ENCODE measurements around the gene CASQ1. TPM values are rescaled to one million over a fixed set of nuclear protein-coding genes. Genes with fewer than 3 reads are reported as not detected.

Gene CASQ1
- total RNA-seq, 1 experiment from 2014 or later: not detected

DNA sequence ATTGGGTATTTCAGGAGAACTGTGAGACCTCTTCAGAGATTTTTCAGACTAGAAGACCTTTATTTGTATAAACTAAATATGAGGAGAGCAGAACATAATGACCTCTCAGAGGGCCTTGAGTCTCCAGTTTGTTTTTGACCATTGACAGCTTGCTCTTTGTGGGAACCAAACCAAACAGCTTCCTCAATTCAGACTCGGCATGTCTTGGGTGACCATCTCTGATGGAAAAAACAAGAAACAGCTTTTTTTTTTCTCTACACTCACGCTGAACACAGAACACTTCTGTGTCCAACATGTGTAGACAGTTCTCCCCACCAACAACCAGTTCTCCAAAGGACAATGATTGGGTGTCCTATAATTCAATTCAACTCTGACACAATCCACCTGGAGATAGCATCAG, 27.4 kb upstream of the CASQ1 start:
- POLR2A ChIA-PET: no interaction called here
- no peaks in the 10 kb centered on the region for H3K9me3 Mint-ChIP-seq (ENCODE audit: unreplicated experiment)
- no peaks in the 10 kb centered on the region for H3K36me3 ChIP-seq (ENCODE audit: control insufficient read depth, insufficient read depth, low read length)
- H3K36me3 Mint-ChIP-seq (ENCODE audit: insufficient read depth, unreplicated experiment): no peaks in the 10 kb centered on the region
- no TSS peak for BruUV-seq (replicated peaks)
- H3K27ac Mint-ChIP-seq (ENCODE audit: unreplicated experiment): no peak overlapping the region
- H3K4me1 ChIP-seq: peaks cover 16% of the 10 kb centered on the region; the same call in 1 of the 2 replicates
- DNase-seq: no peak
- no peak overlapping the region for H3K4me3 ChIP-seq (ENCODE audit: low read depth, low read length)
- no peaks in the 10 kb centered on the region; the same call in 1 of the 2 replicates for H3K9me3 ChIP-seq
- CTCF ChIA-PET: interaction anchor here (0.7 to 2.0 kb wide), 4 partner anchors 30 to 89 kb away, joined by 3 to 8 read pairs (median 5); no protein-coding TSS in a partner anchor
- H3K4me1 Mint-ChIP-seq (ENCODE audit: low read depth, unreplicated experiment): no peaks in the 10 kb centered on the region
- peaks cover 2% of the 10 kb centered on the region for H3K27me3 Mint-ChIP-seq (ENCODE audit: insufficient read depth, unreplicated experiment)
- no peak overlapping the region for H3K4me3 Mint-ChIP-seq (ENCODE audit: unreplicated experiment)
- H3K27me3 ChIP-seq (replicated peaks; ENCODE audit: control insufficient read depth, insufficient read depth, low read length): no peaks in the 10 kb centered on the region
- intact Hi-C loops (cut with micrococcal nuclease; ENCODE audit: unreplicated experiment): loop anchor here (1.0 to 2.0 kb wide), 3 partner anchors 30 to 78 kb away; no protein-coding TSS in a partner anchor
- no peak for TF ChIP-seq CTCF (IDR thresholded peaks at IDR 0.05; ENCODE audit: insufficient read depth in 1 of 2, low read depth in 1 of 2, low read length in 1 of 2, severe bottlenecking in 1 of 2, unreplicated experiment in 1 of 2)

- peaks cover 2% of the 10 kb centered on the region for H3K27me3 Mint-ChIP-seq (ENCODE audit: insufficient read depth, unreplicated experiment)
- intact Hi-C loops (cut with micrococcal nuclease; ENCODE audit: unreplicated experiment): loop anchor here (1.0 to 2.0 kb wide), 3 partner anchors 29 to 78 kb away; no protein-coding TSS in a partner anchor
- no peak overlapping the region for H3K27ac Mint-ChIP-seq (ENCODE audit: unreplicated experiment)
- no peak overlapping the region for H3K4me3 Mint-ChIP-seq (ENCODE audit: unreplicated experiment)
- Histone ChIP-seq H3K36me3 (ENCODE audit: control insufficient read depth, insufficient read depth, low read length) (no peaks in the 10 kb centered on the region), H3K4me1 (peaks cover 16% of the 10 kb centered on the region; the same call in 1 of the 2 replicates), H3K27me3 (replicated peaks; ENCODE audit: control insufficient read depth, insufficient read depth, low read length) (no peaks in the 10 kb centered on the region), H3K4me3 (ENCODE audit: low read depth, low read length) (no peak overlapping the region), H3K9me3 (no peaks in the 10 kb centered on the region; the same call in 1 of the 2 replicates)
- no peaks in the 10 kb centered on the region for H3K4me1 Mint-ChIP-seq (ENCODE audit: low read depth, unreplicated experiment)
- H3K36me3 Mint-ChIP-seq (ENCODE audit: insufficient read depth, unreplicated experiment): no peaks in the 10 kb centered on the region
- peak in 1 of 2 experiments; percentile 30 for TF ChIP-seq CTCF (IDR thresholded peaks at IDR 0.05; ENCODE audit: insufficient read depth in 1 of 2, low read depth in 1 of 2, low read length in 1 of 2, severe bottlenecking in 1 of 2, unreplicated experiment in 1 of 2)
- DNase-seq: peak in 1 of 2 experiments; percentile 23
- BruUV-seq (replicated peaks): no TSS peak
- H3K9me3 Mint-ChIP-seq (ENCODE audit: unreplicated experiment): no peaks in the 10 kb centered on the region
- ChIA-PET CTCF (no interaction called here), POLR2A (no interaction called here)
Observed at GRCh38 chr1:160163615-160164014, 26.8 kb upstream of the CASQ1 start.

GRCh38 chr1:160164121-160164520, 26.3 kb upstream of the CASQ1 start:
- POLR2A ChIA-PET: no interaction called here
- no peaks in the 10 kb centered on the region for H3K9me3 Mint-ChIP-seq (ENCODE audit: unreplicated experiment)
- no peaks in the 10 kb centered on the region; the same call in 1 of the 2 replicates for H3K9me3 ChIP-seq
- no peak overlapping the region for H3K4me3 Mint-ChIP-seq (ENCODE audit: unreplicated experiment)
- no peak for TF ChIP-seq CTCF (IDR thresholded peaks at IDR 0.05; ENCODE audit: insufficient read depth in 1 of 2, low read depth in 1 of 2, low read length in 1 of 2, severe bottlenecking in 1 of 2, unreplicated experiment in 1 of 2)
- no peaks in the 10 kb centered on the region for H3K27me3 ChIP-seq (replicated peaks; ENCODE audit: control insufficient read depth, insufficient read depth, low read length)
- CTCF ChIA-PET: no interaction called here
- intact Hi-C loops (cut with micrococcal nuclease; ENCODE audit: unreplicated experiment): no loop called here
- H3K36me3 ChIP-seq (ENCODE audit: control insufficient read depth, insufficient read depth, low read length): no peaks in the 10 kb centered on the region
- peaks cover 16% of the 10 kb centered on the region; the same call in 1 of the 2 replicates for H3K4me1 ChIP-seq
- no TSS peak for BruUV-seq (replicated peaks)
- H3K27ac Mint-ChIP-seq (ENCODE audit: unreplicated experiment): no peak overlapping the region
- no peak overlapping the region for H3K4me3 ChIP-seq (ENCODE audit: low read depth, low read length)
- no peak for DNase-seq
- H3K36me3 Mint-ChIP-seq (ENCODE audit: insufficient read depth, unreplicated experiment): no peaks in the 10 kb centered on the region
- H3K4me1 Mint-ChIP-seq (ENCODE audit: low read depth, unreplicated experiment): no peaks in the 10 kb centered on the region
- H3K27me3 Mint-ChIP-seq (ENCODE audit: insufficient read depth, unreplicated experiment): peaks cover 2% of the 10 kb centered on the region
